Measurements from ENCODE around the gene DGKZ.

DGKZ gene

DNA sequence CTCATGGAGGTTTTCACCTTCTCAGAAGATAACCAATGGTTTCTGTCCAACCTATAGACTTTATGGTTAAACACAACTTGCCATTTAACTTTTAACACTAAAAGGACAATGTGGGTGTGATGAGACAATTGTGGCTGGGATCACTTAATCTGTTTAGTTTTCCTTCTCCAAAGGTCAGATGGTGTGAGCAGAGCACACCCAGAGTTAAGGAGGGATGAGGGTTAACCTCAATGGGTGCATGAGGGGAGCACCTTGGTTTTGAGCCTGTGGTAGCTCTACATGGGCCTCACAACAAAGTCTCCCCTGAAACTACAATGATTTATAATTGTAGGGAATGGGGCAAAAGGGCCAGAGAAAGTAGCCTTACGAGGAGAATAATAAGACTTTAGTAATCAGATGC, 73.2 kb downstream of the DGKZ start:
- Mint-ChIP-seq H3K4me3 (no peak overlapping the region), H3K27ac (no peak overlapping the region), H3K27me3 (ENCODE audit: low read depth) (no peaks in the 10 kb centered on the region), H3K36me3 (ENCODE audit: low read depth) (peaks cover 26% of the 10 kb centered on the region), H3K9me3 (no peaks in the 10 kb centered on the region), H3K4me1 (ENCODE audit: low read depth) (peaks cover 8% of the 10 kb centered on the region)

DNA sequence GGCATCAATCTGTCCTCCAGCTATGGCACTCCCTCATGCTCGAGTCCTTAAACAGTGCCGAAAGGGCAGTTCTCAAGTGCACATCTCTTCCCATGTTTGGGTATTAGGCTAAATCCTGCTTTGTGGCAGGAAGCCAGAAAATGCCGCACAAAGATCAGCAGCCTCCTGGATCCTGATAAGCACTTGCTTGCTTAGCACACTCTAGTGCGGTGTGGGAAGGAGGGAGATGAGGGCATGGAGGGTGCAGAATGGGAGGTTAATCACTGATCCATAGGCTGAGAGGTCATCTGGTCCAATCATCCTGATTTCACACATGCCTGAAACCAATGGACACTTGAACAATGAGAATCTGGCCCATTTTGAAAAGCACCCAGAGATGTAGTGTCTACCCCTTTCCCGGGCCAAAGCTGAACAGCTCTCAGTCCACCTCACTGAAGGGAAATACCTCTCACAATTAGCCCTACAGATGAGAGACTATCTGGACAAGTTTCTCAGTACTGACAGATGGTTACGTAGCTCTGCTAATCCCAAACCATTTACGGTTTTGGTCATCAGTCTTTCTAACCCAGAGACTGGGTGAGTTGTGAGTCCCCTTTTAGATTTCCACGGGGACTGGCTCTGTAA, 74.1 kb downstream of the DGKZ start:
- peaks cover 8% of the 10 kb centered on the region for H3K4me1 Mint-ChIP-seq (ENCODE audit: low read depth)
- H3K9me3 Mint-ChIP-seq, result no peaks in the 10 kb centered on the region
- peaks cover 22% of the 10 kb centered on the region for H3K36me3 Mint-ChIP-seq (ENCODE audit: low read depth)
- H3K4me3 Mint-ChIP-seq, result no peak overlapping the region
- no peaks in the 10 kb centered on the region for H3K27me3 Mint-ChIP-seq (ENCODE audit: low read depth)
- H3K27ac Mint-ChIP-seq, result no peak overlapping the region

GRCh38 chr11:46422588-46422987, 75.3 kb downstream of the DGKZ start:
- Mint-ChIP-seq H3K36me3 (ENCODE audit: low read depth) (peaks cover 22% of the 10 kb centered on the region), H3K27me3 (ENCODE audit: low read depth) (no peaks in the 10 kb centered on the region)

GRCh38 chr11:46426233-46426991, 79.1 kb downstream of the DGKZ start:
- H3K9me3 Mint-ChIP-seq, result no peaks in the 10 kb centered on the region
- no peak overlapping the region for H3K4me3 Mint-ChIP-seq
- H3K27ac Mint-ChIP-seq, result no peak overlapping the region
- no peaks in the 10 kb centered on the region for H3K27me3 Mint-ChIP-seq (ENCODE audit: low read depth)
- peaks cover 2% of the 10 kb centered on the region for H3K4me1 Mint-ChIP-seq (ENCODE audit: low read depth)
- peaks cover 21% of the 10 kb centered on the region for H3K36me3 Mint-ChIP-seq (ENCODE audit: low read depth)

More at GRCh38 chr11:46422588-46422987, 75.3 kb downstream of the DGKZ start:
- Mint-ChIP-seq H3K9me3 (no peaks in the 10 kb centered on the region), H3K27ac (no peak overlapping the region), H3K4me1 (ENCODE audit: low read depth) (peaks cover 8% of the 10 kb centered on the region), H3K4me3 (no peak overlapping the region)

- Mint-ChIP-seq H3K4me1 (ENCODE audit: low read depth) (peaks cover 2% of the 10 kb centered on the region), H3K4me3 (no peak overlapping the region), H3K27ac (no peak overlapping the region), H3K27me3 (ENCODE audit: low read depth) (no peaks in the 10 kb centered on the region), H3K9me3 (no peaks in the 10 kb centered on the region), H3K36me3 (ENCODE audit: low read depth) (peaks cover 22% of the 10 kb centered on the region)
These were observed 80.1 kb downstream of the DGKZ start for GRCh38 chr11:46427364-46427763.

GRCh38 chr11:46429717-46430116, 82.5 kb downstream of the DGKZ start:
- peaks cover 27% of the 10 kb centered on the region for H3K36me3 Mint-ChIP-seq (ENCODE audit: low read depth)
- no peaks in the 10 kb centered on the region for H3K9me3 Mint-ChIP-seq
- no peak overlapping the region for H3K4me3 Mint-ChIP-seq
- no peaks in the 10 kb centered on the region for H3K27me3 Mint-ChIP-seq (ENCODE audit: low read depth)
- no peak overlapping the region for H3K27ac Mint-ChIP-seq
- peaks cover 2% of the 10 kb centered on the region for H3K4me1 Mint-ChIP-seq (ENCODE audit: low read depth)
